ENCODE measurements around the gene TMX4. TPM values are rescaled to one million over a fixed set of nuclear protein-coding genes. Genes with fewer than 3 reads are reported as not detected.

Gene TMX4
- total and polyA plus RNA-seq, 3 experiments from 2014 or later: 36.7 to 69.1 (median 39.2) TPM

DNA sequence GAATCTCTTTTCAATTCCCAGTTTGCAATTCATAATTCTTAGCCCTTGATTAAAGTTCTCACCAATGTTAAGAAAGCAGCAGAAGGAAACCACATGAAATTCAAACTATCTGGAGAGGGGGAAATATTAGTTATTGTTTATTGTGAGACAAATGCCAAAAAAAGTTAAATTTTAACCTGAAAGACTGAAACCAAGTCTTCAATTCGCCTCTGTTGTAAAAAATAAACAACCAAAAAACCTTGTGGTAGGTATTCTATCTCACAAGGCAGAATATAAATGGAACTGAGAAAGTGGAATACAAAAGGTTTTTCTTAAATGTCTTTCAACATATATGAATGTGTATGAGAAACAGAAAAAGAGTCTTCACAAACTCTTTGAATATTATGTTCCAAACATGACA, 24.8 kb downstream of the TMX4 start:
- peaks cover 0 to 12% (median 8%) of the 10 kb centered on the region in 5 donors for H3K9me3 Mint-ChIP-seq
- peaks cover 20 to 43% (median 21%) of the 10 kb centered on the region in 3 donors for H3K36me3 Mint-ChIP-seq
- Histone ChIP-seq H3K4me3 (ENCODE audit: low read length) (no peak overlapping the region), H3K36me3 (ENCODE audit: insufficient read depth, low read length) (peaks cover 53% of the 10 kb centered on the region), H3K9me3 (ENCODE audit: low read length) (no peaks in the 10 kb centered on the region), H3K27me3 (ENCODE audit: insufficient read depth, low read length, poor library complexity, severe bottlenecking) (no peaks in the 10 kb centered on the region), H3K4me1 (ENCODE audit: insufficient read depth, low read length) (no peaks in the 10 kb centered on the region), H3K27ac (ENCODE audit: low read depth, low read length) (no peak overlapping the region)
- H3K27me3 Mint-ChIP-seq: no peaks in the 10 kb centered on the region
- no peak for DNase-seq
- H3K27ac Mint-ChIP-seq: no peak overlapping the region
- POLR2A ChIA-PET: no interaction called here
- peaks cover 0 to 6% (median 0%) of the 10 kb centered on the region in 3 donors for H3K4me1 Mint-ChIP-seq
- CTCF ChIA-PET: no interaction called here
- no peak overlapping the region for H3K4me3 Mint-ChIP-seq

DNA sequence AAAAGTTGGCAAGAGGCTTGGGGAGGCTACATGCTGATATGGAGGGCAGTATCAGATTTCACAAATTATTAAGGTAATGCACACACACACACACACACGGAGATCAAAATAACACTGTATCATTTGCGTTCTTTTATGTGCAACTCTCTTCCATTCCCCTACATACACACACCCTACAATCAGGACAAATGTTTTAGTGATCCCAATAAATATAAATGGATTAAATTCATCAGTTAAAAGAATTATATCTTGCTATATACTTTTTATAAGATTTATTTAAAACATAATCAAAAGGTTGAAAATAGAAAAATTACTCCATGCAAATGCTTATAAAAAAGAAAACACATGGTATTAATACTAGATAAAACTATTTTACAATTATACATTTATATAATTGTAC, 25.9 kb downstream of the TMX4 start:
- Histone ChIP-seq H3K27ac (ENCODE audit: low read depth, low read length) (no peak overlapping the region), H3K36me3 (ENCODE audit: insufficient read depth, low read length) (peaks cover 44% of the 10 kb centered on the region), H3K4me3 (ENCODE audit: low read length) (no peak overlapping the region), H3K27me3 (ENCODE audit: insufficient read depth, low read length, poor library complexity, severe bottlenecking) (no peaks in the 10 kb centered on the region), H3K9me3 (ENCODE audit: low read length) (no peaks in the 10 kb centered on the region), H3K4me1 (ENCODE audit: insufficient read depth, low read length) (no peaks in the 10 kb centered on the region)
- H3K27me3 Mint-ChIP-seq: no peaks in the 10 kb centered on the region
- H3K36me3 Mint-ChIP-seq: peaks cover 20 to 43% (median 22%) of the 10 kb centered on the region in 3 donors
- peaks cover 0 to 12% (median 8%) of the 10 kb centered on the region in 5 donors for H3K9me3 Mint-ChIP-seq
- DNase-seq: no peak
- H3K27ac Mint-ChIP-seq: peak overlapping the region in 2 of 8 donors; percentile 19 to 51
- peaks cover 0 to 6% (median 2%) of the 10 kb centered on the region in 3 donors for H3K4me1 Mint-ChIP-seq
- H3K4me3 Mint-ChIP-seq: no peak overlapping the region
- POLR2A ChIA-PET: no interaction called here
- CTCF ChIA-PET: no interaction called here

DNA sequence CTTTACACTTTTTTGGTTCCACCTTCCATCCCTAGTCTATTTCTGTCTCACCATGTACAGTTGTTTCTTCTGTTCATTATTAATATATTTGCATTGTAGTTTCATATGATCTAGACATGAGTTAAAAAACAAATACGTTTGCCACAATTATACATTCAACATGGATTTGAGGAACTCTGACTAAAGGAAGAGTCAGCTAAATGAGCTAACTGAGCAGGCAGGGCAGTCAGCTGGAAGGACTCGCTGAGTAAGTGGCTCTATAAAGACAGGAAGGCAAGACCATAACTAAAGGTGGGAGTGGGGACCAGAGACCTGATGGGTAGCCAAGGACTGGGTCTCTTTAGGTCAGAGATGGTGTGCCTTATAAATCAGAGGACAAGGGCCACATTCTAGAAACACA, 26.3 kb downstream of the TMX4 start:
- H3K4me1 Mint-ChIP-seq: peaks cover 0 to 6% (median 2%) of the 10 kb centered on the region in 3 donors
- Histone ChIP-seq H3K4me3 (ENCODE audit: low read length) (no peak overlapping the region), H3K4me1 (ENCODE audit: insufficient read depth, low read length) (no peaks in the 10 kb centered on the region), H3K27me3 (ENCODE audit: insufficient read depth, low read length, poor library complexity, severe bottlenecking) (no peaks in the 10 kb centered on the region), H3K27ac (ENCODE audit: low read depth, low read length) (no peak overlapping the region), H3K36me3 (ENCODE audit: insufficient read depth, low read length) (peaks cover 39% of the 10 kb centered on the region), H3K9me3 (ENCODE audit: low read length) (no peaks in the 10 kb centered on the region)
- H3K27ac Mint-ChIP-seq: peak overlapping the region in 2 of 8 donors; percentile 19 to 51
- no peak for DNase-seq
- H3K36me3 Mint-ChIP-seq: peaks cover 20 to 47% (median 22%) of the 10 kb centered on the region in 3 donors
- CTCF ChIA-PET: no interaction called here
- no peaks in the 10 kb centered on the region for H3K27me3 Mint-ChIP-seq
- H3K4me3 Mint-ChIP-seq: no peak overlapping the region
- H3K9me3 Mint-ChIP-seq: peaks cover 0 to 12% (median 8%) of the 10 kb centered on the region in 5 donors
- POLR2A ChIA-PET: no interaction called here

DNA sequence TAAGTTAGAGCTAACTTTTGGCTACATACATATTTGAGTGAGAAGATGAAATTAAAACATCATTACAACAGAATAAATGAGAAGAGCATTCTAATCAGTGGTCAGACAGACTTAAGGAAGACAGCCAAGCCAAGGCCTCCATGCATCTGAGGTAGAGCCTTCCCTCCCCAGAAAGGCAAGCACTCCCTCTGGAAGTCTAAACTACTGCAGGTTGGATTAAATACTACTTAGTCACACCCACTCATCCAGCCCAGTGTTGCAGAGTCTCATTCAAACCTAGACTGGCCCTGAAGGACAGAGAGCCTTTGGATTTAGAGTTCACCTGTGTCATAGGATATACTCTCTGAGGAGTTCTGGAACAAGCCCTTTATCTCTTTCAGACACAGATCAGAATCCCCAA, 29.2 kb downstream of the TMX4 start:
- Mint-ChIP-seq H3K4me1 (peaks cover 0 to 6% (median 2%) of the 10 kb centered on the region in 3 donors), H3K9me3 (peaks cover 0 to 12% (median 8%) of the 10 kb centered on the region in 5 donors), H3K4me3 (no peak overlapping the region), H3K27me3 (no peaks in the 10 kb centered on the region), H3K27ac (peak overlapping the region in 2 of 8 donors; percentile 13 to 65), H3K36me3 (peaks cover 20 to 68% (median 24%) of the 10 kb centered on the region in 3 donors)
- Histone ChIP-seq H3K36me3 (ENCODE audit: insufficient read depth, low read length) (peaks cover 21% of the 10 kb centered on the region), H3K4me3 (ENCODE audit: low read length) (no peak overlapping the region), H3K27me3 (ENCODE audit: insufficient read depth, low read length, poor library complexity, severe bottlenecking) (no peaks in the 10 kb centered on the region), H3K4me1 (ENCODE audit: insufficient read depth, low read length) (no peaks in the 10 kb centered on the region), H3K9me3 (ENCODE audit: low read length) (no peaks in the 10 kb centered on the region), H3K27ac (ENCODE audit: low read depth, low read length) (no peak overlapping the region)
- CTCF ChIA-PET: no interaction called here
- DNase-seq: no peak
- POLR2A ChIA-PET: no interaction called here

DNA sequence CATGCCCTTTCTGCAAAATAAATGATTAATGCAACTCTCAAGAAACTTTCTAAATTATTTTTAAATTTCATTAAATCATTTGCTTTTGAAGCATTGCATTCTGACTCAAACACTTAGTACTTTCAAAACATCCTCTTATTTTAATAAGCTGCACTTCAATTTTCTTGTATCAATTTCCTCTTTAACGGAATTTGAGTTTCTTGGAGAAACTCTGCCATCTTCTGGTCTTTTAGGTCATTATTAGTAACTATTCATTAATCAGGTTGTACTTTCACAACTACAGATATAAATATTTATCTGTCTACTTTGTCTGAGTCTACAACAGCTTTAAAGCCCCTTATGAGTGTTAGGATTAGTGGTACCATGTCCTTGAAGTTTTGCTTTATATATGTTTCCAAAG, 30.2 kb downstream of the TMX4 start:
- POLR2A ChIA-PET: no interaction called here

DNA sequence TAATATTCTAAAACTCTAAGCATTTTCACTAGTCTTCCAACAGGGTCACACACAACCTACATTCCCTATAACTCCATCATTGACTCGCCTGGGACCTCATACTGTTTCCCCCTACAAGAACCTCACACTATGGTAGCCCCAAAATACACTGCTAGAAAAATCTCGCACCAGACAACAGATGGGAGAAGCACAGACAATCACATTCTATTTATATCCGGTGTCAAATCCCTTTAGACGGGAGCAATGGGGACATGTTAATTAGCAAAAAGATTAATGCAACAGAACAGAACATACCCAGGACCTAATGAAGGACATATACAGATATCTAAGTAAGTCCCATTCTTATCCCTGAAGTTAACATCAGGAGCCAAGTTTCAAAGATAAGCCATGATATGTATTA, 33.6 kb downstream of the TMX4 start:
- Histone ChIP-seq H3K9me3 (ENCODE audit: low read length) (no peaks in the 10 kb centered on the region), H3K36me3 (ENCODE audit: insufficient read depth, low read length) (peaks cover 15% of the 10 kb centered on the region), H3K4me1 (ENCODE audit: insufficient read depth, low read length) (no peaks in the 10 kb centered on the region), H3K27me3 (ENCODE audit: insufficient read depth, low read length, poor library complexity, severe bottlenecking) (no peaks in the 10 kb centered on the region), H3K4me3 (ENCODE audit: low read length) (no peak overlapping the region), H3K27ac (ENCODE audit: low read depth, low read length) (no peak overlapping the region)
- Mint-ChIP-seq H3K36me3 (peaks cover 6 to 82% (median 17%) of the 10 kb centered on the region in 3 donors), H3K27ac (peak overlapping the region in 3 of 8 donors; percentile 3 to 54 (median 19)), H3K4me1 (peaks cover 12 to 20% (median 14%) of the 10 kb centered on the region in 3 donors), H3K27me3 (no peaks in the 10 kb centered on the region), H3K4me3 (no peak overlapping the region), H3K9me3 (no peaks in the 10 kb centered on the region)
- CTCF ChIA-PET: no interaction called here
- DNase-seq: no peak
- POLR2A ChIA-PET: no interaction called here

More for the DNA sequence above, 30.2 kb downstream of the TMX4 start:
- Histone ChIP-seq H3K4me3 (ENCODE audit: low read length) (no peak overlapping the region), H3K36me3 (ENCODE audit: insufficient read depth, low read length) (peaks cover 11% of the 10 kb centered on the region), H3K27me3 (ENCODE audit: insufficient read depth, low read length, poor library complexity, severe bottlenecking) (no peaks in the 10 kb centered on the region), H3K27ac (ENCODE audit: low read depth, low read length) (no peak overlapping the region), H3K9me3 (ENCODE audit: low read length) (no peaks in the 10 kb centered on the region), H3K4me1 (ENCODE audit: insufficient read depth, low read length) (no peaks in the 10 kb centered on the region)
- H3K4me1 Mint-ChIP-seq: peaks cover 0 to 6% (median 2%) of the 10 kb centered on the region in 3 donors
- peaks cover 0 to 8% (median 5%) of the 10 kb centered on the region in 5 donors for H3K9me3 Mint-ChIP-seq
- H3K4me3 Mint-ChIP-seq: no peak overlapping the region
- no peak for DNase-seq
- no peaks in the 10 kb centered on the region for H3K27me3 Mint-ChIP-seq
- no peak overlapping the region for H3K27ac Mint-ChIP-seq
- CTCF ChIA-PET: interaction anchor here (1.0 kb wide), 1 partner anchor 11 kb away, joined by 4 read pairs; no protein-coding TSS in a partner anchor
- peaks cover 10 to 74% (median 17%) of the 10 kb centered on the region in 3 donors for H3K36me3 Mint-ChIP-seq

DNA sequence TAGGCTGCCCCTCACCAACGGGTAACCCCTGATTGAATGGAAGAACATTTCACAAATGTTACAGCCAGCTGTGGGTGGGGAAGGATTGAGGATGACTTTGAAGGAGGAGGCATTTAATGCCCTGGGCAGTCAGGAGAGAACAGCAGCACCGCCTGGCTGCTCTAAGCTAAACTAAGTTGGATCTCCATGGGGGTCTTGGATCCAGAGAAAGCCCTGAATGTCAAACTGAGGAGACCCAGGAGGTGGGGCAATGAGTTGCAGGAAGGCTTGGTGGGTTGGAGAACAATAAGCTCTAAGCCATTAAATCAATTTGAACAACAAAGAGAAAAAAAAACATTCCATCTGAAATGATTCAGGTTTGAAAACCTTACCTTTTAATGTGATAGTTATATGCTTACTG, 35.4 kb downstream of the TMX4 start:
- ChIA-PET CTCF (interaction anchor here (0.6 kb wide), 1 partner anchor 26 kb away, joined by 3 read pairs; no protein-coding TSS in a partner anchor), POLR2A (no interaction called here)
- no peak for DNase-seq
- Mint-ChIP-seq H3K27me3 (no peaks in the 10 kb centered on the region), H3K36me3 (peaks cover 8 to 79% (median 20%) of the 10 kb centered on the region in 3 donors), H3K9me3 (no peaks in the 10 kb centered on the region), H3K27ac (peak overlapping the region in 3 of 8 donors; percentile 57 to 79 (median 68)), H3K4me1 (peaks cover 20 to 23% (median 22%) of the 10 kb centered on the region in 3 donors), H3K4me3 (no peak overlapping the region)
- Histone ChIP-seq H3K4me3 (ENCODE audit: low read length) (no peak overlapping the region), H3K27ac (ENCODE audit: low read depth, low read length) (no peak overlapping the region), H3K9me3 (ENCODE audit: low read length) (no peaks in the 10 kb centered on the region), H3K36me3 (ENCODE audit: insufficient read depth, low read length) (peaks cover 15% of the 10 kb centered on the region), H3K27me3 (ENCODE audit: insufficient read depth, low read length, poor library complexity, severe bottlenecking) (no peaks in the 10 kb centered on the region), H3K4me1 (ENCODE audit: insufficient read depth, low read length) (no peaks in the 10 kb centered on the region)

DNA sequence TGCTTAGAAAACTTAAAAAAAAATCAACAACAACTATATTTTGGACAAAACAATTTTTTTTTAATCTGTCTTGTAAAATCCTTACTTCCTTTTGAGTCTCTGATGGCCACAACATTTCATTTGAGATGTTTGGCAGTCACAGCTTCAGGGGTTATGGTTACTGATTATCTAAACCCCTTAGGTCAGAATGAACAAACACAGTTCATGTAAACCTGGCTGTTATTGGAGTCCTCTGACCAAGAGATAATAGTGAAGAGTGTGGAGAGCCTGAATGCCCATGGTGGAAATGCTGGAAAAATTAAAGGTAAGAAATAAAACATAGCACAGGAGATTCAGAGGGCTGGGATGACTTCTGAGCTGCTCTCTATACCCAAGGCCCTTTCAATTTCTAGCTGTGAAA, 38.2 kb downstream of the TMX4 start:
- H3K4me3 Mint-ChIP-seq: no peak overlapping the region
- DNase-seq: no peak
- no peaks in the 10 kb centered on the region for H3K4me1 ChIP-seq (ENCODE audit: insufficient read depth, low read length)
- peaks cover 20 to 23% (median 20%) of the 10 kb centered on the region in 3 donors for H3K4me1 Mint-ChIP-seq
- no peaks in the 10 kb centered on the region for H3K27me3 ChIP-seq (ENCODE audit: insufficient read depth, low read length, poor library complexity, severe bottlenecking)
- H3K9me3 ChIP-seq (ENCODE audit: low read length): no peaks in the 10 kb centered on the region
- peak overlapping the region in 4 of 8 donors; percentile 34 to 94 (median 70) for H3K27ac Mint-ChIP-seq
- H3K4me3 ChIP-seq (ENCODE audit: low read length): no peak overlapping the region
- CTCF ChIA-PET: no interaction called here
- H3K27ac ChIP-seq (ENCODE audit: low read depth, low read length): no peak overlapping the region
- H3K27me3 Mint-ChIP-seq: no peaks in the 10 kb centered on the region
- no peaks in the 10 kb centered on the region for H3K9me3 Mint-ChIP-seq
- peaks cover 12 to 75% (median 23%) of the 10 kb centered on the region in 3 donors for H3K36me3 Mint-ChIP-seq
- POLR2A ChIA-PET: no interaction called here
- H3K36me3 ChIP-seq (ENCODE audit: insufficient read depth, low read length): peaks cover 15% of the 10 kb centered on the region

All from CD8-positive, alpha-beta memory T cell (primary cell).